HT-29 (cell line): Measurements from ENCODE around the gene SLC25A21. TPM values are rescaled to one million over a fixed set of nuclear protein-coding genes. Genes with fewer than 3 reads are reported as not detected.

Experiments
- DNase-seq: peaks from one replicate; pipeline ENCODE4 v3.0.0-alpha.2; 2015; ENCODE audit warnings: low spot score
- total RNA-seq: library from RNA; depleted of rRNA; stranded (reverse); fragments of >200 nt; shearing (Covaris generic); gene quantifications from 2 replicates; pipeline ENCODE4 v1.2.3, GENCODE V29; 2014

SLC25A21 gene
- total RNA-seq, 1 experiment from 2014 or later: not detected

DNA sequence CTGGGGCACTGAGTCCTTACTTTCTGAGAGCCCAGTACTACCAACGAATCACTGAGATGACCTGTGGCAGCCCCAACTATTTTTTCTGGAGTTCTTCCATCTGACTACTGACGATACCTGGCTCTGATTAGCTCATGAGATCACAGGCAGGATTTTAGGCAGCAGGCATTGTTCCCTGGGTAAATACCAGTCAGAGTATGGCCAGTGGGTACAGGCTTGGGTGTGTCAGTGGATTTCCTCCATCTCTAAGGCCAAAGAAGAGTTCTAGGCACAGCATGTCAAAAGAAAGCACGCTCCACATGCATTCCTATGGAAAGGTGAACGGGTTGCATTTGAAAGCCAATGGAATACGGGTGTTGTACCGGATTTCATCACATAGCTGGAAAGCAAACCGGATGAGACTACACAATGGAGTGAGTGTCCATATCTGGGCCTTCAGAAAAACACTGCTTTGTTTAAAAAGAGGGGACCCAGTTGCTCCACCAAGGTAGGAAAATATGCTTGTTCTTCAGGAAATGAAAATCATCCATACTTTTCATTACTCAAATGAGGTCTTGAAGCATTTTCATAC lies 455.7 kb downstream of the SLC25A21 start:
- no peak for DNase-seq

DNA sequence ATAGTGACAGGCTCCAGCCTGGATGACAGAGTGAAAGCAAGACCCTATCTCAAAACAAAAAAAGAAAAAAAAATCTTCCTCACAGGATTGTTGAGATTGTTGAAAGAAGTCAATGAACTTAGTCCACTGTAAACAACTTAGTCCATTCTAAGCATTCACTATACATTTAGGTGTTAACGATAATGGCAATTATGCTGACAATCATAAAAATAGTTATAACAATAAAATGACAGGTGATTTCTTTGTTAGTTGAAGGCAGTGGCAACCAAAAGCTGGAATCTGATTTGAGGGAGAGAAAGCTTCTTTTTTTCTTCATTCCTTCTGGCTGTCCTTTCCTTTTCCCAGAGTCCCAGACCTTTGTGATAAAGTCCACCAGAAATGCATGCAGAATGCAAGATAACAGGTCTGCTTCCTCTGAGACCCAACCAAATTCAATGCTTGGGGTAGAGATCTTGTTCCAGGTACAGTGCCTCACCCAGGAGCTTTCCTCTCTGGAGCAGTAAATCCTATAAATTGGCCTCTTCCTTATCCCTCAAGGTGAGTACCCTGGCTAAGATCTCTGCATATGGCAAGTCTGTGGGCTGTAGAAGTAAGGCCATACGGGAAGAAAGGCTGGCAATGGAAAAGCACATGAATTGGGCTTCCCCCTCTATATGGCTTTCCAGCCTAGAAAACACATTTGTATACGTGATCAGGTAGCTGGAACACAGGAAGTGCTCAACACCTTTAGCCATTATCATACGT lies 458.3 kb downstream of the SLC25A21 start:
- no peak for DNase-seq

DNA sequence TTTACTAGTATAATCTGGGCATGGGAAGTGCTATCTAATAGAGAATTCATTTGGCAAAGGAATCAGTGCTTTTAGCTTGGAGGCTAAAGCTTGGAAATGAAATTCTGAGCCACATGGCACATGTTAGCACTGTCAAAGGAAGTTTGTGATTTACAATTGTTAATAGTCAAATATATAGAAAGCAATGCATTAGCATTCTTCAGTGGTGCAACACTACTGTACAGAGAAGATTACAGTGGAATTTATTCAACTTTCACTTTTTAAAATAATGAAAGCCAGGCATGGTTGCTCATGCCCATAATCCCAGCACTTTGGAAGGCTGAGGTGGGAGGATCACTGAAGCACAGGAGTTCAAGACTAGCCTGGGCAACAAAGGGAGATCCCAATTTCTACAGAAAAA lies 464.8 kb downstream of the SLC25A21 start:
- DNase-seq: no peak

DNA sequence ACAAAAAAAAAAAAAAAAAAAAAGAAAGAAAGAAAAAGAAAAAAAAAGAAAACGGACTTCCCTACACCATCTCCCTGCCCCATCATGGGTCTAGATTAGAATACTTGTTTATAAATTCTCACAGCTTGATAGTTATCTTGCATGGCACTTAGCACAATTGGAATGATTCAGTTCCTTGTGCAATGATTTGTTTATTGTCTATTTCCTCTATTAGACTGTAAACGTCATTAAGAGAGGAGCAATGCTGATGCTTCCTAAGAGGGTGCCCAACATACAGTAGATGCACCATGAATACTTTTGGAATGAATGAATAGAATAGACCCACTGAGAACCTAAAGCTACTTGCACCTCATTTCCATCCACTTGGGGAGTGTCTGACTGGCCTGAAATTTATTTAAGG lies 469.9 kb downstream of the SLC25A21 start:
- no peak for DNase-seq

DNA sequence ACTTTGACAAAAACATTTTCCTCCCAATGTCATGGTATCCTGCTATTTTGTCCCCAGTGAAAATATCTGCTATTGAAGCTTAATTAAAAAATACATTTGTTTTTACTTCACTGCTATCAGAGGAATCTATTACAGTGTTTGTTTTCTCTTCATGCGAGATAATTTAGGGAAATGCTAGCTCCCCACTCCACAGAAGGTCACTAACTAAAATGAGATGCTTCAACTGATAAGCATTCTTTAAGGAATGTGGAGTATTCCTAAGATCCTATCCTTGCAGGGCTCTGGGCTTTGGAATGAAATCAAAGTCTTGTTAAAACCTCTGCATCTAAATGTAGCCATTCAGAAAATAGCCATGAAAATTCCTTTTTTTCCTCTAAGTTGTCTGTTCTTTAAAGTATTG lies 471.3 kb downstream of the SLC25A21 start:
- DNase-seq: no peak

DNA sequence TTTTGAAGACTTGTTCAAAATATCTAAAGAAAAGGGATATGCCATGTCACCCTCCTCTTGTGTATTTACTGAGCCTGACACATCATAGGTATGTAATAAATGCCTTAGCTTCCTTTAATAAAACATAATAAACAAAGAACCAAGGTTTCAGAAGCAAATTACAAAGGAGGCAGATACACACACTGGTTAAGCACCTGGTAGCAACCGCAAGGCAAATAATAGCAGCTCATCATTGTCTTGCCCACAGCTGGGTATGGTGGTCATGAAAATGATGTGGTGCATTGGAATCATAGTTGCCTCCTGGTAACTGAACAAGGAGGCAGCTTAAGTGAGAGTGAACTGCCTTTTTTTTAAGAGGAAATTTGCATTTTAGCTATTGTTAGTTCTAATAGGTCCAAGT lies 471.8 kb downstream of the SLC25A21 start:
- no peak for DNase-seq

DNA sequence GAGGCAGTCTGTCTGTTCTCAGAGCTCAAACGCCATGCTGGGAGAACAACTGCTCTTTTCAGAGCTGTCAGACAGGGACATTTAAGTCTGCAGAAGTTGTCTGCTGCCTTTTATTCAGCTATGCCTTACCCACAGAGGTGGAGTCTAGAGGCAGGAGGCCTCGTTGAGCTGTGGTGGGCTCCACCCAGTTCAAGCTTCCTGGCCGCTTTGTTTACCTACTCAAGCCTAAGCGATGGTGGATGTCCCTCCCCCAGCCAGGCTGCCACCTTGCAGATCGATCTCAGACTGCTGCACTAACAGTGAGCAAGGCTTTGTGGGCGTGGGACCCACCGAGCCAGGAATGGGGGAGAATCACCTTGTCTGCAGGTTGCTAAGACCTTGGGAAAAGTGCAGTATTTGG lies 473.0 kb downstream of the SLC25A21 start:
- DNase-seq: peak; percentile 28

DNA sequence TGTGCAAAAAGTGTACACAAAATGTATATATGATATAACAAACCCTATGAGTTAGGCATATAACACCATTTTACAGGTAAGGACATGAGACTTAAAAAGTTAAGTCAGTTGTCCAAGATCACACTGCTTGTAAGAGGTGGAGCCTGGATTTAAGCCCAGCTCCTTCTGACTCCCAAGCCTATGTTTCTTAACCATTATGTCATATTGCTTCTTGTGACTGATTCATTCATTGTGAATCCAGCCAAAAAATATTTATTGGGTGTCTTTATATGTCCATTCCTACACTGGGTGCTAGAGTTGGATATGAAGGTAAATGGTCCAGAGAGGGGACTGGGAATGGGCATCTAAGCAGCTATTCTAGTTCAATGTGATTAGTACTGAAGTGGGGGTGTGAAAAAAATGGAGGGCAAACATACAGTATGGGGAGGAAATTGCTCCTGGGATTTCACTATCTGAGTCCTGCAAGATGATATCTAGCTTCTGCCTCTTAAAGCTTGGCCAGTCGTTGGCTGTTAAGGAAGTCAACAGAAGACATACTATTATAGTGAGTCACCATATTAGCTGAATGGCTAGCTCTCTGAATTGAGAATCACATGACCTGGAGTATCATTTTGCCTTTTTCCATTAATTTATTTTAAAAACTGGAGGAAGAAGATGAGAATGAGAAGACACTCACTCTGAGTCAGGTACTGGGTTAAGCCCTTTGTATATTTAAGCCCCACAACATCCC lies 481.9 kb downstream of the SLC25A21 start:
- peak; percentile 14 for DNase-seq

DNA sequence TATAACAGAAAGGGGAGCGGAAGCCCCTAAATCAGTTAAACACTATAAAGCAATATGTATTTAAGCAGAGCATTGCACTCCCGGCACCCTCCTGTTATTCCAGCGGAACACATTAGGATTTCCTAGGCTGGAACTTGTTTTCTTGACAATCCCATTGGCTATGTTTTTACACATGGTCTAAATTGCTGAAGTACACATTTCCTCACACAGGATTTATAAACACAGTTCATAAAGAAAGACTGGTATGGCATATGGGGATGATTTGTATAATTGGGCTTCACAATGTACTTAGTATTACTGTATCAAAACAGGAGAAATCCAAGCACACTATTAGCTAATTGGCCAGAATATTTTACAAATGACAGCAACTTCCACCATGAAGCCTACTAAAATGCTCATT lies 487.5 kb downstream of the SLC25A21 start:
- no peak for DNase-seq

DNA sequence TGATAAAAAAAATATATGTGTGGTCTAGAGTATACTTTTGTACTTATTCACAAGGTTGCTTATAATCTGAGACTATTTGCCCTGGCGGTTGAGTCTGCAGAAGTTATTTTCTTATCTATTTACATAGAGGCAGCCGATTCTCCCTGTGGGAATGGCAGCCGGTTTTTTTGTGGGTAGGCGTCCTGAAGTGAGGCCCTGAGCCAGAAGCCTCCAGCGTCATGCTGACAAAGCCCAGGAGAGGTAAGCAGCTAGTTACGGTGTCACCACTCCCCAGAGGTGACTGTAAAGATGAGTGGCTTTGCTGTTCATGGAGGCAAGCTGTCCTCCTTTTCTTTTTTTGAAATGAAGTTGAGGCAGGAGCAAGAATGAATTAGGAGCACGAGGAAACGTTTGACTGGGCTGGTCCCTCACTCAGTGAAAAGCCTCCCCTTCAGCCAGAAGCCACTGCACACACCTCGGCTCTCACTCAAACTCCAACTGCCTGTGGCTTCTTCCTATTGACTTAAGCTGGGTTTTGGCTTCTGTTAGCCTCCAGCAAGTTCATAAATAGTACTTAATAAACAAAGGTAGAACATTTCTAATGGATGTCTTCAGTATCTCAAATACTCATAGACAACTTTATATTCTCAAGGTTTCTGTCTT lies 489.2 kb downstream of the SLC25A21 start:
- DNase-seq: no peak

DNA sequence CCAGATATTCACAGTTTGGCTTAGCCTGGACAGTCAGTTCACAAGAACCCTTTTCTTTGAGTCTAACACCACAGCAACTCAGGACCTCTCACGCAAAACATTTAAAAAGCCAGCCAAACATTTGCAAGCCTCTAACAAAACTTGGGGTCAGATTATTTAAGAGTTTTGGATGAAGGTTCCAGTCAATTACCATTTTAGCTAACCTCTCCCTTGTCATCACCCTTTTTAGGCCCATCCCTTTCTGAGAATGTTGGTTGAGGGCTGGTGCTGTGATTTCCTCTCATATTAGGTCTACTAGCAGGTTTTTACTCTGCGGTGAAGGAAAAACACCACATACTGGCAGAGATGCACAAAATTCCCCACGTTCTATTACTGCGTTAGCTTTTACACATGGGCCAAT lies 490.1 kb downstream of the SLC25A21 start:
- no peak for DNase-seq

DNA sequence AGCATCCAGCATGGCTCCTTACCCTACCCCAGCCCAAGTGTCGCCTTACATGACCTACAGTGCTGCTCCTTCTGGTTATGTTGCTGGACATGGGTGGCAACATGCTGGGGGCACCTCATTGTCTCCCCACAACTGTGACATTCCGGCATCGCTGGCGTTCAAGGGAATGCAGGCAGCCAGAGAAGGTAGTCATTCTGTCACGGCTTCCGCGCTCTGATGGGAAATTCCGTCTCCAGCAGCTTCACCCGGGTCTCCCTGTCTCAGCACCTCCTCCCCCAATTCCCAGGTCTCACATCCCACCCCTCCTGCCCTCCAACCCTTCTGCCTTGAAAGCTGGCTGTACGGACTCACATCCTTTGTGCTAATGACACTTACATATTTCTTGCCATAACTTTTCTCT lies 496.2 kb downstream of the SLC25A21 start:
- no peak for DNase-seq

DNA sequence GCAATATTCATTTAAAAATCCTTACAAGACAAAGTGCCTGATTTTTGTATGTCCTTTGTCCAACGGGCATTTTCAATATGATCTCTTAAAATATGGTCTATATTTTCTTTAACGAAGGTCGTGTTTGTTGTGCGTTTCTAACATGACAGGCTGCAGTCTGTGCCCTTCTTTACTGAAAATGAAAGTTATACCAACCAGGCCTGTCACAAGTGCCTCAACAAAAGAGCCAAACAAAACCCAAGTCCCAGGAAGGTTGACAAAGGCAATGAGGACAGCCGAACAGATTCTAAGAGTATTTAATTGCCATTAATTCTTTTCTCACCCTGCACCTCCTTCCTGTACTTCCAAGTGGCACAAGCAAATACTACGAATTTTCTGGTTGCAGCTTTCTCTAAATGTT lies 496.8 kb downstream of the SLC25A21 start:
- DNase-seq: no peak

DNA sequence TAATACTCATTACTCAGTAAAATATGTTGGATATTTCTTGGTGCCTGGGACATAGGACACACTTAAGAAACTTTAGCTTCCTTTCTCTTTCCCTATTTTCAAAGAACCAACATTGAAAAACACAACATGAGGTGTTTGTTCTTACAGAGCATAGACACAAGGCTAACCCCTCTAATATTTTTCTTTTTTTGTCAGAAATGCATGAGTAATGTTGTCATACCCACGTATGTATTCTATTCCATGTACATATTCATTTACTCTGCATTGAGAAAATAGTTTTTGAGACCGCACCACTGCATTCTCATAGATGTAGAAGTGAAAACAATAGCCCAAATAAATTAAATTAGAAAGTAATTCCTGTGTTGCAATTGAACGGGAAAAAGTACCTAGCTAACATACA lies 497.7 kb downstream of the SLC25A21 start:
- DNase-seq: no peak

DNA sequence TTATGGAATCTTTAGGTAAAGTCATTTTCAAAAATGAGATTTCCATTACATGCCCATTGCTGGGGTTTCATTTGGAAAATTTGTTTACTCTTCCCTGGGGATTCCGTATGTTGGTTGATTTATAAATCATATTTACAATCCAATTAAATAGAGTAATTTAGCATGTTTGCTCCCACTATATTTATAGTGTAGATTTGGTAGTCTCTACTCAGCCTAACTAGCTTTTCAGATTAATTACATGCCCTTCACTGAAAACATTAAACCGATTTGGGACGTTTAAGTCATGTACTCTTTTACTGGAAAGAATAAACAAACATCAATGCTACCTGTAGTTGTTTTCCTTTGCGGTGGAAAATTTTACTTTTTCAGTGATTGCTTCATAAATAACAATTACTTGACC lies 500.3 kb downstream of the SLC25A21 start:
- DNase-seq: no peak

DNA sequence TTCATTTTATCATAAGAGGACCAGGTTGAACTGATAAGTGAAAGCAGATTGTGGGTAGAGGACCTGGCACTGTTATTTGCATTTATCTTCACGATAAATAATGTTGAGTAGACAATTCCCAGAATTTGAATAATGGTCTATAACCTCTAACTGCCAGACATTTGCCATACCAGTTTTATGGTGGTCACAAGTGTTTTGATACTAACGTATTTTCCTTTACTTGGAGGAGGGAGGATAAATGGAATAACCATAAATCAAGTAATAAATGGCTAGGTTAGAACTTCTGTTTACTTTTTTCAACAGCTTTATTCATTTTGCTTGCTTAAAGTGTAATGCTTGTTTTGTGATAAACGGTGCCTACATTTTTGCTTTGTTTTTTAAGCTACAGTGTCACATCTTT lies 501.3 kb downstream of the SLC25A21 start:
- no peak for DNase-seq

DNA sequence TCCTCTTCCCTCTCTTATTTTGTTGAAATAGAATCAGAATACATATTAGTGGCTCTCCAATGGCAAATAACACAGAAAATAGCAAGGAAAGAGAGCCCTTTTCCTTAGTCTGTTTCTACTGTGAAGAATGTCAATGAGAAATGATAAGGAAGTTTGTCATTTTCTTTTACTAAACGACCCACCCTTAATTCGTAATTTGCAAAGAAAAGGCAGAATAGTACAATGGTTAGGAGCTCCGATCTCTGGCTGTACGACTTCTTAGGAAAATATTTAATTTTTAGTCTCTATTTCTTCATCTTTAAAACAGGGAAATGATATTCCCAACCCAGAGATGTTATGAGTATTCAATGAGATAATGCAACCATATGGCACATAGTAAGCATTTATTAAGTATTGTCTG lies 504.7 kb downstream of the SLC25A21 start:
- no peak for DNase-seq

DNA sequence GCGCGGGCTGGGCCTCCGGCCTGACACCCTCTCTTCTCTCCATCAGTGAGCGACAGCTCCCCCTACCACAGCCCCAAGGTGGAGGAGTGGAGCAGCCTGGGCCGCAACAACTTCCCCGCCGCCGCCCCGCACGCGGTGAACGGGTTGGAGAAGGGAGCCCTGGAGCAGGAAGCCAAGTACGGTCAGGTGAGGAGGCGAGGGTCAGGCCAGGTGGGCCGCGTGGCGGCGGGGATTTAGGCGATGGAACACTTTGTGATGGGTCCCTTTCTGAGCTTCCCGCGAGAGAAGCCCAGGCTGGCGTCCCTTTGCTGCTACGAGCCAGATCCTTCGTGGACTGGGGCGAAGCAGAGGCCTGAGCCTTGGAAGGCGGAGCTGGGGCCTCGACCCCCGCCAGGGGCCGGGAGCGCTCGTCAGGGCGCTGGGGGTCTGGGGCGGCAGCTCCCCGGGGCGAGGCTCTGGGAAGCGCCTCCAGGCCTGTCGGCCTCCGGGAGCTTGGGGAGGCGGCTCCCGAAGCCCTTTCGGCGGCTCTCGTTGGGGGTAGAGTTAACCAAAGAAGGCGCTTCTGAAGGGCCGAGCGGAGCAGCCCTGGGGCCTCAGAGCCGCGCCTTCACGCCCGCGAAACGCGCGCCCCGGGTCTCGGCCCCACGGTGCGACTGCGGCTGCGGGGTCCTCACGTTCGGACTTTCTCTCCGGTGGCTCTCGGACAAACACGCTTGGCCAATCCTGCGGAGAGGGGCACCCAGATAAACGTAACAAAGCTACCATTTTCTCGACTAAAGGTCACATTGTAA lies 505.8 kb downstream of the SLC25A21 start:
- no peak for DNase-seq

DNA sequence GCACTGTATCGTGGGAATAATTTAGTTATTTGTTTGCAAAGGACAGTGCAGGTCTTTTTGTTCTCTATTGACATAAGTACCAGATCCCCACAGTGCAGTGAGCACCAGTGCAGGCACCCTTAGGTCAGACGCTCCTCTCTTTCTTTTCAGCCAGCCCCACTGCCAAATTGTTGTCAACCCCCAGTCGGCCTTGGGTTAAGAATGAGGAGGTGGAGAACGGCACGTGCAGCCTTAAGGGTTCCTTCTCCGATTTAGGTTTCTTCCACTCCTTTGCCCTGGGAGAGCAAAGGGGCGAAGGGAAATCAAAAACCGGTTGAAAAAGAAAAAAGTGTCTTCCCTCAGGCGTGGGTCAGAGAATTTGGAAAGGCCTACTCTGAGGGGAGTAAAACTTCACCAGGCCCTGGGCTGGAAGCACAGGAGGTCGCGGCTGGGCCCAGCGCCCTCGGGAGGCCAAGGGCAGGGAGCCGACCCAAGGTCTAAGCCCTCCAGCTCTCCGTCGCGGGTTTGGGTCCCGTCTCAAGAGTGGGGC lies 506.5 kb downstream of the SLC25A21 start:
- no peak for DNase-seq

DNA sequence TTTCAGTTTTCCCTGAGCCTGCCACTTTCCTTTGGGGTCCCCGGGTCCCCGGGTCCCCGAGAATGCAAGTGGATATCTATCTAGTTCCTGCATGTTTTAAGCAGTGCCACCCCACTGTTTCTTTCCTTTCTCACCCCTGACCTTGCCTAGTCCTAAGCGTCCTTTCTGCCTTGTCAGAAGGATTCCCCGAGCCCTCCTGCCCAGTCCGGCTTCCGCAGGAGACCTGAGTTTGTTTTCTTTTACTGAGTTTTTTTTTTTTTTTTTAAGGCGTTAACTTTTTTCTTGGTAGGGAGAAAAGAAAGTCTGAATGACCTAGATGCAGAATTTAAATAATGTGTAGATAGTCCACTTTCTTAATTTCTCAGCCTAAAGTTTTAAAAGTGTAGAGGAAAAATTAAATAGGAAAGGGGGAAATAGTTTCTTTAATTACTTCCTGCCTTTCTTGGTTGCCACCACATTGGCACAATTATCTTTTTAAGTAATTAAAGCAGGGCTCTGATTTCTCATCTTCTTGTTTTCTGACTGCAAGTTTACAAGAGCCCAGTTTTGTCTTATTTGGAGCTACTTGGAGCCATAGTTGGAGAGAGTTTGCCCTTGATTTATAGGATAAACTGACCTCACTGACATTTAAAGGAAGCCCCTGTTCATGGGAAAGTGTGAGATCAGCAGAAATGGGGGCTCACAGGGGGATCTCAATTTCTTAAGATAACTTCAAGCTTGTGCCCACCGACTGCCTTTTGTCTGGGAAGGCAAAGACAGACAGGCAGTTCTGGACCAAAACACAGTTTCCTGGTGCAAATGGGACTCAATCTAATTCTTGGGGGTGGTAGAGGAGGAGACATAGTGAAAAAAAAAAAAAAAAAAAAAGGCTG lies 507.8 kb downstream of the SLC25A21 start:
- DNase-seq: no peak
